ENCODE data around the gene XPO1.

The XPO1 gene

DNA sequence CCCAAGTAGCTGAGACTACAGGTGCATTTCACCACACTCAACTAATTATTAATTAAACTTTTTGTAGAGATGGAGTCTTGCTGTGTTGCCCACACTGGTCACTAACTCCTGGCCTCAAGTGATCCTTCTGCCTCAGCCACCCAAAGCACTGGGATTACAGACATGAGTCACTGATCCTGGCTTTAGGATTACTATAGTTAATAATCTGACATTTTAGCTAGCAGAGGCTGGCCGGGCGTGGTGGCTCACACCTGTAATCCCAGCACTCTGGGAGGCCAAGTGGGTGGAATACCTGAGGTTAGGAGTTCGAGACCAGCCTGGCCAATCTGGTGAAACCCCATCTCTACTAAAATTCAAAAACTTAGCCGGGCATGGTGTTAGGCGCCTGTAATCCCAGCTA is 106.8 kb downstream of the XPO1 start:
- no peak overlapping the region for H2BK12ac ChIP-seq (ENCODE audit: low read length)
- H3K36me3 ChIP-seq (replicated peaks in 1 of 2; ENCODE audit: control insufficient read depth in 2 of 2, insufficient read depth in 2 of 2, low read length in 2 of 2), result no peaks in the 10 kb centered on the region
- H2AK5ac ChIP-seq (ENCODE audit: low read depth, low read length), result no peak overlapping the region
- DNase-seq (ENCODE audit: low spot score), result no peak
- peaks cover 0 to 4% of the 10 kb centered on the region in 2 donors for H3K4me1 ChIP-seq (ENCODE audit: control insufficient read depth in 2 of 2, insufficient read depth in 1 of 2, low read depth in 1 of 2, low read length in 2 of 2)
- H2AFZ ChIP-seq (ENCODE audit: low read length), result no peak overlapping the region
- no peak overlapping the region for H3K23ac ChIP-seq (ENCODE audit: low read depth, low read length, poor library complexity)
- H3K9me3 ChIP-seq (replicated peaks in 1 of 2; ENCODE audit: control insufficient read depth in 2 of 2, insufficient read depth in 1 of 2, low read depth in 1 of 2, low read length in 2 of 2), result peaks cover 0 to 3% of the 10 kb centered on the region in 2 donors
- no peak overlapping the region for H3K9ac ChIP-seq (ENCODE audit: low read depth, low read length, poor library complexity)
- no peak overlapping the region for H3K4me2 ChIP-seq (ENCODE audit: insufficient read depth, low read length, poor library complexity, severe bottlenecking)
- peaks cover 10% of the 10 kb centered on the region for H3K79me1 ChIP-seq (ENCODE audit: low read depth, low read length)
- no peak overlapping the region for H3K14ac ChIP-seq (ENCODE audit: low read length)
- H3K27ac ChIP-seq (replicated peaks; ENCODE audit: low read length), result no peak overlapping the region
- H4K8ac ChIP-seq (ENCODE audit: low read depth, low read length), result no peak overlapping the region
- H3K4me3 ChIP-seq (ENCODE audit: low read length in 2 of 2), result no peak overlapping the region
- H2BK15ac ChIP-seq (ENCODE audit: low read length), result no peak overlapping the region
- no peak overlapping the region for H3K18ac ChIP-seq (ENCODE audit: low read length)
- H2BK120ac ChIP-seq (ENCODE audit: low read depth, low read length), result no peak overlapping the region
- no peak overlapping the region for H4K91ac ChIP-seq (ENCODE audit: low read depth, low read length, poor library complexity)
- H3K27me3 ChIP-seq (ENCODE audit: control insufficient read depth in 3 of 3, insufficient read depth in 3 of 3, low read depth in 1 of 3, low read length in 3 of 3), result no peaks in the 10 kb centered on the region
- H3K4ac ChIP-seq (ENCODE audit: low read length), result no peak overlapping the region
- no CpG with 5 or more reads among the region's 5 CpGs for WGBS, 2 donors (ENCODE audit: extremely low coverage in 2 of 2, insufficient read length in 2 of 2, insufficient replicate concordance in 1 of 2)
- no peak overlapping the region for H2BK5ac ChIP-seq (ENCODE audit: low read length)
